Embryonic facial prominence (tissue), 1 donor: Measurements from ENCODE around the gene UTP14C.
"Not testable (repeated sequence)": the region's sequence is repeated elsewhere in the genome, so short reads cannot be mapped to it uniquely, and the experiment has no call there.

Experiments
- DNase-seq: peaks from one replicate; pipeline ENCODE4 v3.0.0-alpha.2; 2016; ENCODE audit errors: extremely low spot score

The UTP14C gene

DNA sequence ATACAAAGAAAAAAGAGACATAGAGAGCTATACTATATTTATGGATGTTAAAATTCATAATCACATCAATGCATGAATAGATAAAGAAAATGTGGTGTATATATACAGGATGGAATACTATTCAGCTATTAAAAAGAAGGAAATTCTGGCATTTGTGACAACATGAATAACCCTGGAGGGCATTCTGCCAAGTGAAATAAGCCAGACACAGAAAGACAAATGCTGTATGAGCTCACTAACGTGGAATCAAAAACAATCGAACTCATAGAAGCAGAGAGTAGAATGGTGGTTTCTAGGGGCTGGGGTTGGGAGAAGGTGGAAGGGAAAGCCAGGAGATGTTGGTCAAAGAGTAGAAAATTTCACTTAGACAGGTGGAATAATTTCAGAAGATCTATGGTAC lies 24.0 kb downstream of the UTP14C start:
- no peak for DNase-seq

DNA sequence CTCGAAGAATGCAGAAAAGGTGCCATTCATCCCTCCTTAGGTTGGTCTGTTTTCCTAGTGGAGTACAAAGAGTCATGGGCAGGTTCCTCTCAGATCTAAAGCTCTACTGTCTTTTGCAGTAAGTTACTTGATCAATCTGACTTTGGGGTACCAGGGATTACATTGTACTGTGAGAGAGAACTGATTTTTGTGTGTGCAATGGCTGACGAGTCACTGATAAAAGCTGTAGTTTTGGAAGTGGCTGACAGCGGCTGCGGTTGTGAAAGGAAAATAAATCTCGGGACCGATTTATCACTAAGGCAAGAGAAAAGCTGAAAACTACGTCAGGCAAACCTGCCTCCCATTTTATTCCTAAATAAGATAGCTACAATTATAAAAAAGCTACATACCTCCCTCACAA lies 26.9 kb downstream of the UTP14C start:
- DNase-seq = no peak

DNA sequence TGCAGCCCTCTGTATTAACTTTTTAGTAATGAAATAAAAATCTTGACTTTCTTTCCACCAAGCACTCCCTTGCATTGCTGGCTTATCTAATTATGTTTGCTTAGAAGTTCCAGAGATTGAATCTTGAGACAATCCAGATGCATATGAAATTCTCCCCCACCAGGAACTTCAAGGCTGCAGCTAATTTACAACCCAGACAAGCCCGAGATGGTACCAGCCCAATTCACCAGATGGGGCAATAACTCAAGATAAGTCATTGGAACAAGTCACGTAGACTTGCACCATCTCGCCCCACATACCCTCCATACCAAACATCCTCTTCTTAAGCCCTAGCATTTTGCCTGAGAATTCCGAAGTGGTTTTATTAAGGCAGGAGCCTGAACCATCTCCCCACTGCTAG lies 29.0 kb downstream of the UTP14C start:
- no peak for DNase-seq

GRCh38 chr13:52061064-52061463 lies 36.6 kb downstream of the UTP14C start:
- DNase-seq = not testable (repeated sequence)

DNA sequence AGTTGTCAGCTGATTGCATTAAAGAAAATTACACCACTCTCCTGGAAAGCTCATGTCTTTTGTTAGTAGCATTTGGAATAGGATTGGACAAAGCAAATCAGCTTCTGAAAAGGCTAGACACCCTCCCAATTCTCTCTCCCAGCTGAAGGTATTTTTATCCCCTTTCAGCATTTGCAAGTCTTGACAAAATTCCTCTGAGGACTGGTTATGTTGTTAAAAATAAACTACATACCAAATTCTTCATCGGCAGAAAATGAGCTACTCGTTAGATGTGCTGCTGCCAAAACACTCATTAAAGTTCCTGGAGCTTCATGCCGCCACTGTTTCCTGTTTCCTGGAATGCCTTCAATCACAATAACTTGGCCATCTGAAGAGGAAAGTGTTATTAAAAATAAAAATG lies 37.1 kb downstream of the UTP14C start:
- DNase-seq = no peak

- no peak for DNase-seq
These were observed 42.7 kb downstream of the UTP14C start for GRCh38 chr13:52067237-52067636.

DNA sequence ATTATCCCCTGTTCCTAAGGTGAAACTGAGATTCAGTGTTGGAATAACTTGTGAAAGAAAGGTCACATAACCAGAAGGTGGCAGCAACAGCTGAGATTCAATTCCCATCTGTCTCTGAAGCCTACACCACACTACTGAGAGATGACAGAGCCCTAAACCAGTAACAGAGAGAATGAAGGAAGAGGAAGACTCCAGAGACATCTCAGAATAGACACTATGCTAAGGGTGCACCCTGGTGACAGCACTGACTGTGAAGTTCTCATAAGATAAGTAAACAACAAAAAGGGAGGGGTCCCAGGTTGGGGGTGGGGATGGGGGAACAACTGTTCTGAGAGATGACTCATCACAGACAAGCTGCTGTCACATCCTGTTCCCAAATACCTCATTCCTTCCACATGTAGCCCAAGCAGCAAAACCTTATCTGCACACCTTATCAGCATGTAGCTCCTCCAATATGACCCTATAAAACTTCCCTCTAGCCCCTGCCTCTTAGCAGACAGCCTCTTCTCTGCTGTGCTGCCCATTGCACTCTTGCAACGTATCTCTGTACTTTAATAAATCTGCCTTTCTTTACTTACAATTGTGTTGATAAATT lies 46.5 kb downstream of the UTP14C start:
- no peak for DNase-seq
